ENCODE data around the gene SERPINI1.

The SERPINI1 gene

GRCh38 chr3:167736264-167736787, 805 bp downstream of the SERPINI1 start:
- DNase-seq = no peak

- DNase-seq = no peak
Measured at GRCh38 chr3:167736997-167737396, 1.5 kb downstream of the SERPINI1 start.

- no peak for DNase-seq
Measured at GRCh38 chr3:167738037-167738436, 2.5 kb downstream of the SERPINI1 start.

GRCh38 chr3:167739190-167739810, 3.8 kb downstream of the SERPINI1 start:
- no peak for DNase-seq

GRCh38 chr3:167740961-167741587, 5.6 kb downstream of the SERPINI1 start:
- no peak for DNase-seq

- DNase-seq = no peak
Measured at GRCh38 chr3:167742338-167742737, 6.8 kb downstream of the SERPINI1 start.

- no peak for DNase-seq
Measured at GRCh38 chr3:167743799-167744198, 8.3 kb downstream of the SERPINI1 start.

GRCh38 chr3:167749209-167749608, 13.7 kb downstream of the SERPINI1 start:
- DNase-seq = no peak

- no peak for DNase-seq
Measured at GRCh38 chr3:167749728-167750127, 14.2 kb downstream of the SERPINI1 start.

- no peak for DNase-seq
Measured at GRCh38 chr3:167750272-167750971, 14.9 kb downstream of the SERPINI1 start.

- DNase-seq = no peak
Measured at GRCh38 chr3:167754049-167754448, 18.5 kb downstream of the SERPINI1 start.

- no peak for DNase-seq
Measured at GRCh38 chr3:167761302-167761701, 25.8 kb downstream of the SERPINI1 start.

- no peak for DNase-seq
Measured at GRCh38 chr3:167762296-167762695, 26.8 kb downstream of the SERPINI1 start.

- DNase-seq = no peak
Measured at GRCh38 chr3:167772992-167773391, 37.5 kb downstream of the SERPINI1 start.

GRCh38 chr3:167773584-167773983, 38.1 kb downstream of the SERPINI1 start:
- DNase-seq = no peak

GRCh38 chr3:167776066-167776685, 40.7 kb downstream of the SERPINI1 start:
- no peak for DNase-seq

- DNase-seq = no peak
Measured at GRCh38 chr3:167777356-167777755, 41.8 kb downstream of the SERPINI1 start.

GRCh38 chr3:167780214-167780883, 44.8 kb downstream of the SERPINI1 start:
- DNase-seq = no peak

- no peak for DNase-seq
Measured at GRCh38 chr3:167783781-167784180, 48.3 kb downstream of the SERPINI1 start.

- no peak for DNase-seq
Measured at GRCh38 chr3:167785790-167786189, 50.3 kb downstream of the SERPINI1 start.

GRCh38 chr3:167787440-167787839, 51.9 kb downstream of the SERPINI1 start:
- DNase-seq = no peak

GRCh38 chr3:167798443-167798842, 62.9 kb downstream of the SERPINI1 start:
- DNase-seq = no peak

GRCh38 chr3:167808910-167809309, 73.4 kb downstream of the SERPINI1 start:
- DNase-seq = no peak

Data from DMS153 (cell line).